Endothelial cell of umbilical vein (primary cell): ENCODE data around the gene PRM1. TPM values are rescaled to one million over a fixed set of nuclear protein-coding genes. Genes with fewer than 3 reads are reported as not detected.

Source experiments
- BruUV-seq: library from RNA; stranded (reverse); fragments of 400-500 nt; replicated peaks from 2 replicates; lab custom pipeline; 2021; lab: Mats Ljungman, UMichigan
- CTCF ChIA-PET: fragments of 300-600, 350-600 bp; sonication (Branson Sonifier 250); formaldehyde crosslinking; loops from one replicate; lab custom pipeline; 2021; ENCODE audit warnings: antibody characterized with exemption, inconsistent platforms; lab: Charles Lee
- POLR2A ChIA-PET: fragments of 300-600, 350-600 bp; sonication (Branson Sonifier 250); formaldehyde crosslinking; loops from one replicate; lab custom pipeline; 2021; ENCODE audit warnings: antibody characterized with exemption, inconsistent platforms; lab: Charles Lee
- DNase-seq: peaks from one replicate; pipeline ENCODE4 v3.0.0-alpha.2; 2011; ENCODE audit warnings: low read depth, low spot score
- FAIRE-seq: peaks from 2 replicates; lab custom pipeline; 2011; peaks lifted over from hg19 to GRCh38; lab: Jason Lieb, UNC
- H2AFZ ChIP-seq: 2 replicates; pipeline ENCODE4 v1.6.0; 2012; ENCODE audit warnings: low read depth, low read length, control low read depth, inconsistent platforms
- H3K27ac ChIP-seq: 2 replicates; pipeline ENCODE4 v1.5.1; 2011; ENCODE audit warnings: low read depth, mild to moderate bottlenecking, control low read depth, low read length, moderate library complexity; ENCODE audit not compliant: insufficient read depth
- H3K27me3 ChIP-seq, 2 experiments: 2 replicates each; pipeline versions ENCODE4 v1.6.0 to v1.6.1; 2011; ENCODE audit warnings: low read length in 2 of 2, mixed read lengths in 1 of 2; ENCODE audit not compliant: control insufficient read depth in 2 of 2, insufficient read depth in 2 of 2
- H3K36me3 ChIP-seq, 2 experiments: 2 replicates in 1 of 2; 3 replicates in 1 of 2; pipeline ENCODE4 v1.5.1; 2011; ENCODE audit warnings: low read length in 2 of 2, mild to moderate bottlenecking in 1 of 2, moderate library complexity in 1 of 2; ENCODE audit not compliant: control insufficient read depth in 2 of 2, insufficient read depth in 2 of 2; ENCODE audit errors: extremely low read depth in 1 of 2
- H3K4me1 ChIP-seq: 3 replicates; pipeline ENCODE4 v1.5.1; 2011; ENCODE audit warnings: mild to moderate bottlenecking, low read length; ENCODE audit not compliant: control insufficient read depth, insufficient read depth; ENCODE audit errors: extremely low read depth
- H3K4me2 ChIP-seq: 2 replicates; pipeline ENCODE4 v1.6.1; 2011; ENCODE audit warnings: low read length, control low read depth, mixed read lengths; ENCODE audit not compliant: insufficient read depth
- H3K4me3 ChIP-seq, 3 experiments: fragments of 200-600 bp in 1 of 3; sonication (generic), shearing (Covaris generic) in 1 of 3; replicated peaks in 1 of 3; 2 replicates each; pipeline ENCODE4 v1.5.1; 2011 to 2016; ENCODE audit warnings: control low read depth in 3 of 3, low read length in 3 of 3, mild to moderate bottlenecking in 2 of 3, inconsistent platforms in 1 of 3, low read depth in 1 of 3, moderate library complexity in 1 of 3; ENCODE audit not compliant: insufficient read depth in 1 of 3
- H3K79me2 ChIP-seq: 2 replicates; pipeline ENCODE4 v1.6.0; 2012; ENCODE audit warnings: low read length, inconsistent platforms; ENCODE audit not compliant: control insufficient read depth, insufficient read depth
- H3K9ac ChIP-seq: replicated peaks from 2 replicates; pipeline ENCODE3; 2011; ENCODE audit warnings: low read length, control low read depth; ENCODE audit not compliant: insufficient read depth; ENCODE audit errors: extremely low read depth
- H3K9me1 ChIP-seq: replicated peaks from 3 replicates; pipeline ENCODE4 v1.6.0; 2011; ENCODE audit warnings: mild to moderate bottlenecking, low read length; ENCODE audit not compliant: control insufficient read depth, insufficient read depth; ENCODE audit errors: extremely low read depth
- H3K9me3 ChIP-seq: replicated peaks from 2 replicates; pipeline ENCODE4 v1.5.1; 2012; ENCODE audit warnings: low read length, inconsistent platforms; ENCODE audit not compliant: control insufficient read depth, insufficient read depth
- H4K20me1 ChIP-seq: replicated peaks from 2 replicates; pipeline ENCODE3; 2011; ENCODE audit warnings: mild to moderate bottlenecking, low read length; ENCODE audit not compliant: control insufficient read depth, insufficient read depth; ENCODE audit errors: extremely low read depth
- EZH2 ChIP-seq: IDR thresholded peaks from 2 replicates; pipeline ENCODE4 v1.6.1; 2012; ENCODE audit warnings: borderline replicate concordance, low read depth, mild to moderate bottlenecking, moderate library complexity, low read length, inconsistent platforms; ENCODE audit not compliant: severe bottlenecking
- FOS ChIP-seq: IDR thresholded peaks from 2 replicates; pipeline ENCODE4 v1.6.1; 2011; ENCODE audit warnings: mild to moderate bottlenecking, low read length, moderate library complexity, borderline replicate concordance; ENCODE audit not compliant: insufficient read depth
- GATA2 ChIP-seq: IDR thresholded peaks from 2 replicates; pipeline ENCODE4 v1.7.0; 2011; ENCODE audit warnings: low read depth, mild to moderate bottlenecking, moderate library complexity, mixed read lengths, low read length; ENCODE audit not compliant: insufficient read length, insufficient read depth
- JUN ChIP-seq: IDR thresholded peaks from 2 replicates; pipeline ENCODE4 v1.6.1; 2011; ENCODE audit warnings: borderline replicate concordance, low read depth; ENCODE audit not compliant: insufficient read length, insufficient read depth
- MYC ChIP-seq: IDR thresholded peaks from one replicate; pipeline ENCODE4 v1.6.1; 2011; ENCODE audit warnings: mild to moderate bottlenecking, low read depth, low read length
- POLR2A ChIP-seq: IDR thresholded peaks from 2 replicates; pipeline ENCODE4 v1.6.1; 2012; ENCODE audit warnings: low read depth, mild to moderate bottlenecking, control low read depth, low read length
- POLR2AphosphoS5 ChIP-seq: IDR thresholded peaks from 2 replicates; pipeline ENCODE4 v1.6.1; 2012; ENCODE audit warnings: low read depth, mild to moderate bottlenecking, control low read depth, low read length, moderate library complexity; ENCODE audit not compliant: insufficient read depth
- dilution Hi-C: fragments of 300-500 bp; cut with MboI; formaldehyde crosslinking; loops from one replicate; pipeline ENCODE4 v1.15.0; 2019; ENCODE audit warnings: low sequenced_read_pairs; ENCODE audit not compliant: extremely low pct_ligation_motif_present
- intact Hi-C: fragments of 100-400 bp; cut with micrococcal nuclease; formaldehyde crosslinking; loops from one replicate; pipeline ENCODE4 v1.10.0; 2022
- polyA plus RNA-seq, 4 experiments: library from polyadenylated mRNA; depleted of rRNA in 3 of 4; stranded (reverse) in 3 of 4; unstranded in 1 of 4; fragments of >200 nt; gene quantifications; 2 replicates each; pipeline versions ENCODE4 v1.2.1 to v1.2.3, GENCODE V29; 2011 to 2012; ENCODE audit warnings: missing spikeins in 1 of 4
- total RNA-seq: library from RNA; stranded (reverse); gene quantifications from 2 replicates; pipeline ENCODE4 v1.2.3, GENCODE V29; 2021
- TF ChIP-seq, protein P1 (sequence below): IDR thresholded peaks from 2 replicates; pipeline ENCODE4 v1.6.1; 2011; ENCODE audit not compliant: insufficient read depth, insufficient read length
- TF ChIP-seq, protein P2 (sequence below), 2 donors: IDR thresholded peaks; 1 replicate in 1 of 2; 2 replicates in 1 of 2; pipeline ENCODE4 v1.5.1; 2011; ENCODE audit warnings: low read length in 2 of 2, mild to moderate bottlenecking in 2 of 2, moderate library complexity in 2 of 2, control low read depth in 1 of 2, inconsistent platforms in 1 of 2, low read depth in 1 of 2; ENCODE audit not compliant: insufficient read depth in 1 of 2; ENCODE audit errors: extremely low read depth in 1 of 2

The PRM1 gene
- total and polyA plus RNA-seq, 2 donors (not counting 3 experiments of a cell fraction or from before 2014, with no cell fraction given): not detected

DNA sequence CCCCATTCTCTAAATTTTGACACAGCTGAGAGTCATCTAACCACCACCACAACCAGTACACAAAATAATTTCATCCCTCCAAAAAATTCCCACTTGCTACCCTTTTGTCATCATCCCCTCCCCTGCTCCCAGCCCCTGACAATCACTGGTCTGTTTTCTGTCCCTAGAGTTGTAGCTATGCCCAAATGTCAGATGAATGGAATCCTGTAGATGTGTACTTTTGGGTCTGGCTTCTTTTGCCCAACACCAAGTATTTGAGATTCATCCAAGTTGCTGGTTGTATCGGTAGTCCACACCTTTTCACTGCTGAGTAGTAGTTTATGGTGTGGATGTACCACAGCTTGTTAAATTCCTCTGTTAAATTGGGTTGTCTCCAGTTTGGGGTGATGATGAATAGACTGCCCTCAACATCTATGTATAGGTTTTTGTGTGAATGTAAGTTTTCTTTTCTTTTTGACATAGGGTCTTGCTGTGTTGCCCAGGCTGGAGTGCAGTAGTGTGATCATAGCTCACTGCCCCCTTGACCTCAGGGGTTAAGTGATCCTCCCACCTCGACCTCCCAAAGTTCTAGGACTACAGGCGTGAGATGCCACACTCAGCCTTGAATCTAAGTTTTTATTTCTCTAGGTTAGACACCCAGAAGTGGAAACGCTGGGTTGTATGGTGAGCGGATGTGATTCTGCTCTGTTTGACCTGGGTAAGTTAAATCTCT is 49.6 kb upstream of the PRM1 start:
- no peak overlapping the region for H3K9ac ChIP-seq
- no peak overlapping the region for H3K4me2 ChIP-seq
- intact Hi-C loops (no loop called here), dilution Hi-C loops (no loop called here)
- H3K9me1 ChIP-seq: no peaks in the 10 kb centered on the region
- no peak for FAIRE-seq
- no peaks in the 10 kb centered on the region for H4K20me1 ChIP-seq
- H2AFZ ChIP-seq: no peak overlapping the region
- peaks cover 13% of the 10 kb centered on the region for H3K4me1 ChIP-seq
- CTCF ChIA-PET: no interaction called here
- H3K27ac ChIP-seq: no peak overlapping the region
- no peak overlapping the region for H3K4me3 ChIP-seq
- DNase-seq: no peak
- peaks cover 0 to 2% of the 10 kb centered on the region in 2 experiments for H3K27me3 ChIP-seq
- H3K9me3 ChIP-seq: no peaks in the 10 kb centered on the region
- POLR2A ChIA-PET: no interaction called here
- no TSS peak for BruUV-seq
- H3K79me2 ChIP-seq: no peaks in the 10 kb centered on the region
- no peaks in the 10 kb centered on the region for H3K36me3 ChIP-seq
- TF ChIP-seq, protein P1, sequence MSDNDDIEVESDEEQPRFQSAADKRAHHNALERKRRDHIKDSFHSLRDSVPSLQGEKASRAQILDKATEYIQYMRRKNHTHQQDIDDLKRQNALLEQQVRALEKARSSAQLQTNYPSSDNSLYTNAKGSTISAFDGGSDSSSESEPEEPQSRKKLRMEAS: no peak
- TF ChIP-seq POLR2A (no peak), FOS (no peak), MYC (no peak), EZH2 (no peak)

DNA sequence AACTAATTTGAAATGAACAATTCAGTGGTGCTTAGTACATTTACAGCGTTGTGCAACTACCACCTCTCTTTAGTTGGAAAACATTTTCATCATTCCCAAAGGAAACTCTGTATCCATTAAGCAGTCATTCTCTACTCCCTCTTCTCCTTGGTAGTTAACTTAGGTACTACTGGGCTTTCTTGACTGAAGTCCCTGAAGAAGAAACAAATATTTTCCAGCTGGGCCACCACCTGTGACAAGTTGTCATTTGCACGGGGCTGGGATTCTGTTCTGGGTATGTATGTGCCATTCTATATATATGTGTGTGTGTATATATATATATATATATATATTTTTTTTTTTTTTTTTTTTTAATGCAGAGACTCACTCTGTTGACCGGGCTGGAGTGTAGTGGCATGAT is 48.8 kb upstream of the PRM1 start:
- no peak for TF ChIP-seq FOS
- TF ChIP-seq, protein P1: no peak
- TF ChIP-seq EZH2: no peak
- TF ChIP-seq POLR2A: no peak
- no peak for TF ChIP-seq POLR2AphosphoS5
- no peak for TF ChIP-seq GATA2
- TF ChIP-seq, protein P2, sequence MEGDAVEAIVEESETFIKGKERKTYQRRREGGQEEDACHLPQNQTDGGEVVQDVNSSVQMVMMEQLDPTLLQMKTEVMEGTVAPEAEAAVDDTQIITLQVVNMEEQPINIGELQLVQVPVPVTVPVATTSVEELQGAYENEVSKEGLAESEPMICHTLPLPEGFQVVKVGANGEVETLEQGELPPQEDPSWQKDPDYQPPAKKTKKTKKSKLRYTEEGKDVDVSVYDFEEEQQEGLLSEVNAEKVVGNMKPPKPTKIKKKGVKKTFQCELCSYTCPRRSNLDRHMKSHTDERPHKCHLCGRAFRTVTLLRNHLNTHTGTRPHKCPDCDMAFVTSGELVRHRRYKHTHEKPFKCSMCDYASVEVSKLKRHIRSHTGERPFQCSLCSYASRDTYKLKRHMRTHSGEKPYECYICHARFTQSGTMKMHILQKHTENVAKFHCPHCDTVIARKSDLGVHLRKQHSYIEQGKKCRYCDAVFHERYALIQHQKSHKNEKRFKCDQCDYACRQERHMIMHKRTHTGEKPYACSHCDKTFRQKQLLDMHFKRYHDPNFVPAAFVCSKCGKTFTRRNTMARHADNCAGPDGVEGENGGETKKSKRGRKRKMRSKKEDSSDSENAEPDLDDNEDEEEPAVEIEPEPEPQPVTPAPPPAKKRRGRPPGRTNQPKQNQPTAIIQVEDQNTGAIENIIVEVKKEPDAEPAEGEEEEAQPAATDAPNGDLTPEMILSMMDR (IDR thresholded peaks at IDR 0.05; ENCODE audit: extremely low read depth in 1 of 2, insufficient read depth in 1 of 2, low read depth in 1 of 2, low read length in 2 of 2): no peak
- no peak for TF ChIP-seq JUN
- TF ChIP-seq MYC: no peak
- dilution Hi-C loops (no loop called here), intact Hi-C loops (no loop called here)
- Histone ChIP-seq H2AFZ (no peak overlapping the region), H3K27me3 (peaks cover 0 to 2% of the 10 kb centered on the region in 2 experiments), H3K9me1 (no peaks in the 10 kb centered on the region), H4K20me1 (no peaks in the 10 kb centered on the region), H3K9me3 (no peaks in the 10 kb centered on the region), H3K9ac (no peak overlapping the region), H3K36me3 (no peaks in the 10 kb centered on the region), H3K4me3 (no peak overlapping the region), H3K4me1 (peaks cover 13% of the 10 kb centered on the region), H3K79me2 (no peaks in the 10 kb centered on the region), H3K4me2 (no peak overlapping the region), H3K27ac (no peak overlapping the region)
- CTCF ChIA-PET: interaction anchor here (0.9 to 1.0 kb wide), 2 partner anchors 10 to 74 kb away, joined by 3 to 5 read pairs; partner anchors contain the start of gene SOCS1
- BruUV-seq: no TSS peak
- DNase-seq: no peak
- POLR2A ChIA-PET: no interaction called here
- no peak for FAIRE-seq
